Type B pancreatic cell (in vitro differentiated cells): ENCODE measurements around the gene ETS1. TPM values are rescaled to one million over a fixed set of nuclear protein-coding genes. Genes with fewer than 3 reads are reported as not detected.

ENCODE experiments used
- DNase-seq: peaks from one replicate; pipeline ENCODE4 v3.0.0; 2021; ENCODE audit warnings: mixed read lengths; ENCODE audit not compliant: unreplicated experiment; ENCODE audit errors: extremely low spot score
- H3K27ac Mint-ChIP-seq: 2 replicates; pipeline ENCODE4 v1.8.0; 2021; ENCODE audit warnings: mild to moderate bottlenecking, mixed read lengths
- H3K27me3 Mint-ChIP-seq: 2 replicates; pipeline ENCODE4 v1.8.0; 2021; ENCODE audit warnings: mixed read lengths
- H3K36me3 Mint-ChIP-seq: 2 replicates; pipeline ENCODE4 v1.8.0; 2021; ENCODE audit warnings: mixed read lengths
- H3K4me1 Mint-ChIP-seq: one replicate; pipeline ENCODE4 v1.8.0; 2021; ENCODE audit warnings: mixed read lengths; ENCODE audit not compliant: unreplicated experiment
- H3K4me3 Mint-ChIP-seq: 2 replicates; pipeline ENCODE4 v1.8.0; 2021; ENCODE audit warnings: mild to moderate bottlenecking, mixed read lengths
- H3K9me3 Mint-ChIP-seq: 2 replicates; pipeline ENCODE4 v1.8.0; 2021; ENCODE audit warnings: mixed read lengths
- CTCF ChIP-seq: fragments of 200-600 bp; sonication (generic); conservative IDR thresholded peaks from 2 replicates; pipeline ENCODE4 v1.5.0; 2021; ENCODE audit warnings: antibody characterized with exemption, mild to moderate bottlenecking
- total RNA-seq: library from RNA; stranded (reverse); gene quantifications from 2 replicates; pipeline ENCODE4 v1.2.1, GENCODE V29; 2021; ENCODE audit warnings: low replicate concordance

ETS1 gene
- total RNA-seq, 1 donor from 2014 or later, result 40.6 TPM

GRCh38 chr11:128565881-128566280 lies 21.5 kb downstream of the ETS1 start:
- no peak overlapping the region for H3K27ac Mint-ChIP-seq
- H3K4me1 Mint-ChIP-seq, result peaks cover 11% of the 10 kb centered on the region
- peaks cover 23% of the 10 kb centered on the region for H3K27me3 Mint-ChIP-seq
- H3K36me3 Mint-ChIP-seq, result peaks cover 1% of the 10 kb centered on the region
- no peak overlapping the region for H3K4me3 Mint-ChIP-seq
- H3K9me3 Mint-ChIP-seq, result peaks cover 4% of the 10 kb centered on the region
- DNase-seq, result no peak
- no peak for TF ChIP-seq CTCF

GRCh38 chr11:128564642-128565245 lies 22.6 kb downstream of the ETS1 start:
- H3K36me3 Mint-ChIP-seq, result peaks cover 5% of the 10 kb centered on the region
- H3K9me3 Mint-ChIP-seq, result peaks cover 4% of the 10 kb centered on the region
- no peak for DNase-seq
- H3K27ac Mint-ChIP-seq, result no peak overlapping the region
- no peak for TF ChIP-seq CTCF
- peaks cover 23% of the 10 kb centered on the region for H3K27me3 Mint-ChIP-seq
- peaks cover 11% of the 10 kb centered on the region for H3K4me1 Mint-ChIP-seq
- H3K4me3 Mint-ChIP-seq, result no peak overlapping the region

- Mint-ChIP-seq H3K9me3 (peaks cover 4% of the 10 kb centered on the region), H3K4me1 (peaks cover 6% of the 10 kb centered on the region), H3K27ac (no peak overlapping the region), H3K4me3 (no peak overlapping the region), H3K27me3 (peaks cover 23% of the 10 kb centered on the region), H3K36me3 (peaks cover 5% of the 10 kb centered on the region)
- no peak for DNase-seq
- TF ChIP-seq CTCF, result no peak
Measured at GRCh38 chr11:128563942-128564641, 23.3 kb downstream of the ETS1 start.

- TF ChIP-seq CTCF, result no peak
- no peak for DNase-seq
- H3K4me3 Mint-ChIP-seq, result no peak overlapping the region
- no peak overlapping the region for H3K27ac Mint-ChIP-seq
- peaks cover 4% of the 10 kb centered on the region for H3K9me3 Mint-ChIP-seq
- H3K4me1 Mint-ChIP-seq, result peaks cover under 1% of the 10 kb centered on the region
- peaks cover 5% of the 10 kb centered on the region for H3K36me3 Mint-ChIP-seq
- H3K27me3 Mint-ChIP-seq, result peaks cover 17% of the 10 kb centered on the region
Measured at GRCh38 chr11:128563308-128563707, 24.1 kb downstream of the ETS1 start.

GRCh38 chr11:128559496-128560103 lies 27.8 kb downstream of the ETS1 start:
- peaks cover 11% of the 10 kb centered on the region for H3K27me3 Mint-ChIP-seq
- DNase-seq, result no peak
- peaks cover 5% of the 10 kb centered on the region for H3K36me3 Mint-ChIP-seq
- no peak overlapping the region for H3K4me3 Mint-ChIP-seq
- no peaks in the 10 kb centered on the region for H3K4me1 Mint-ChIP-seq
- no peaks in the 10 kb centered on the region for H3K9me3 Mint-ChIP-seq
- no peak for TF ChIP-seq CTCF
- no peak overlapping the region for H3K27ac Mint-ChIP-seq
